Transverse colon (tissue), 4 donors: ENCODE measurements around the gene DEDD2.

Experiments
- CTCF ChIP-seq, 5 experiments: fragments of 200-600 bp in 3 of 5; fragments of 450-650 bp in 2 of 5; sonication (generic) in 3 of 5; IDR thresholded peaks; 1 replicate in 2 of 5; 2 replicates in 3 of 5; pipeline ENCODE4 v1.5.1; 2016 to 2017; ENCODE audit warnings: antibody characterized with exemption in 5 of 5, inconsistent platforms in 3 of 5, mild to moderate bottlenecking in 2 of 5, moderate library complexity in 1 of 5
- EP300 ChIP-seq: sonication (generic); formaldehyde crosslinking; IDR thresholded peaks from one replicate; pipeline ENCODE4 v1.6.1; 2017; ENCODE audit warnings: antibody characterized with exemption, low read depth
- POLR2A ChIP-seq: fragments of 450-650 bp; IDR thresholded peaks from one replicate; pipeline ENCODE4 v1.6.1; 2016; ENCODE audit warnings: antibody characterized with exemption, mild to moderate bottlenecking, moderate library complexity
- POLR2AphosphoS5 ChIP-seq, 3 donors: sonication (generic); formaldehyde crosslinking; IDR thresholded peaks; one replicate each; pipeline ENCODE4 v1.6.1; 2016; ENCODE audit warnings: antibody characterized with exemption in 3 of 3

- TF ChIP-seq CTCF (IDR thresholded peaks at IDR 0.05) (no peak), POLR2A (no peak), POLR2AphosphoS5 (IDR thresholded peaks at IDR 0.05) (no peak), EP300 (no peak)
Observed at GRCh38 chr19:42247640-42248199, 30.2 kb upstream of the DEDD2 start.
